HG03039 (cell line): Measurements from ENCODE around the gene OR5H1.
"Not testable (repeated sequence)": the region's sequence is repeated elsewhere in the genome, so short reads cannot be mapped to it uniquely, and the experiment has no call there.

ENCODE experiments used
- ATAC-seq: cut with Tn5 transposase; IDR thresholded peaks from one replicate; pipeline ENCODE4 v1.9.1; 2021; ENCODE audit warnings: mild to moderate bottlenecking, moderate library complexity; ENCODE audit not compliant: unreplicated experiment

The OR5H1 gene

DNA sequence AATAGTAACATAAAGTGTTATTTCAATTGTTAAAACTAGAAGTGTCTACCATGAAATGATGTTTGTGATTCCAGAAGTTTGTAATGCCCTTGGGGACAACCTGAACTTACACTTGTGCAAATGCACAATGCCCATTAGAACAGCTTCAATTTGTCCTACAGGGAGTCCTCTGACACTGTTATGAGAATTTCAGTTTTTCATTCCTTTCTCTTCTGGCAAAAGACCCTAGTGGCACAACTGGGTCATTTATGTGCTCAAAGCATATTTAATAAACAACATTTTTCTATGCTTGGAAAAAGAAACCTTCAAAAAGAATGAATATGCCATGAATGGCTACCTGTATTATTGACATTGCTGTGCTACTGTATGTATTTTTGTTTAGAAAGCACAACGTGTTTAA lies at the start of gene OR5H1:
Gene OR5H1 (plus strand): TSS at position 301 of the 400 bp plus-strand sequence. CDS start 1,977 bp downstream, outside the sequence.
- no peak for ATAC-seq

DNA sequence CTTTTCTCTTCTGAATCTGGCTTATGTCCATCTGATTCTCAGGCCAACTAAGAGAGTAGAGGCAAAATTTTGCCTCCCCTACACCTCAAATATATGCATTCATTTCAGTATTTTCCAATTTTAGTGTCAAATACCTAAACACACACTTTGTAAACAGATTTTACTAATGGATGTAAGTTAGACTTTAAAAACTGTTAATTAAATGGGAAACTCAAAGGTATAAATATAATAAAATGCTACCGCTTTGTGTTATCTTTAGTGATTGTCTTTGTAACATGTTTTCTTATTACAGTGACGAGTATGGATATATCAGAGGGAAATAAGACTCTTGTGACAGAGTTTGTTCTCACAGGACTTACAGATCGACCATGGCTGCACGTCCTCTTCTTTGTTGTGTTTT lies 43.6 kb upstream of the OR5H1 start, which contains the start of gene OR5AC2:
Gene OR5AC2 (plus strand): TSS at position 301 of the 400 bp plus-strand sequence. CDS start 0 bp downstream, at position 301.
- ATAC-seq = no peak

- ATAC-seq = no peak
These were observed 34.6 kb upstream of the OR5H1 start for GRCh38 chr3:98095882-98096281.

GRCh38 chr3:98099848-98100247 lies 30.7 kb upstream of the OR5H1 start:
- no peak for ATAC-seq

DNA sequence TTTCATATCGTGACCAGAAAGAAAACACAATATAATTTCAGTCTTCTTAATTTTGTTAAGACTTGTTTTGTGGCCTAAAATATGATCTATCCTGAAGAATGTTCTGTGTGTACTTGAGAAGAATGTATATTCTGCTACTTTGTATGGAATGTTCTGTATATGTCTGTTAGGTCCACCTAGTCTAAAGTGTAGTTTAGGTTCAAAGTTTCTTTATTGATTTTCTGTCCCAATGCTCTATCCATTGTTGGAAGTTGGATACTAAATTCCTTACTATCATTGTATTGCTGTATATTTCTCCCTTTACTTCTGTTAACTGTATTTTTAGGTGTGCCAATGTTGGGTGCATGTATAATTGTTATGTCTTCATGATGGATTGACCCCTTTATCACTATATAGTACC lies 22.4 kb upstream of the OR5H1 start:
- ATAC-seq = no peak

DNA sequence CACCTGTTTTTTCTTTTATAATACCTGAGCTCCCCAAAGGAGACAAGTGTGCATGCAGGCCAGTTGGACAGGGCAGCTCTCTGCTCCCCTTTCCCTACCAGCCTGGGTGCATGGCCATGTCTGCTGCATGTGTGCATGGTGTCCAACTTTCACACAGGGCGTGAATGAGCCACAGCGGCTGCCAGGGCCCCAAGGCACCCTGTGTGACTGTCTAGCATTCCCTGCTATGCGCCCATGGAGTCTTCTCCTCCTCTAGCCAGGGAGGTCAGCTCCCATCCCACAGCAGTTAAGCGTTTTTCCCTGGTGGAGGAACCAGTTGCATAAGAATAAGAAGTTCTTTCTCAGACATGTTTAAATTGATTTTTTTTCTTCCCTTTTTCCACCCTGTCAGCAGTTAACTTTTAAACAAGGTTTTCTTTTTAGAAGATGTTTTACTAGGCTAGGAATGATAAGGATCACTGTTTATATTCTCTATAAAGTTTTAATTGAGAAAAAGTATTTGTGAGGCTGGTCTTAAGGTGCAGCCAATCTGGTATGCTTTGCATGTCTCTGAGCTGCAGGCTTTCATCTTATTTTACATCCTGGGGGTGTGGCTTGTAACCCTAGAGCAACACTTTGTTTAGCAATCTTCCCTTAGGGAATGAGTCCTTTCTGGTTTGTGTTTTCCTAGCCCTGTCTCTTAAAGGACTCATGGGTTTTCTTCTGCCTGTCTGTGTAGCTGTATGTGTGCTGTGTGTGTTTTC lies 20.5 kb upstream of the OR5H1 start:
- ATAC-seq = no peak

GRCh38 chr3:98110550-98110908 lies 20.0 kb upstream of the OR5H1 start:
- no peak for ATAC-seq

- ATAC-seq = no peak
These were observed 16.3 kb upstream of the OR5H1 start for GRCh38 chr3:98114264-98114663.

DNA sequence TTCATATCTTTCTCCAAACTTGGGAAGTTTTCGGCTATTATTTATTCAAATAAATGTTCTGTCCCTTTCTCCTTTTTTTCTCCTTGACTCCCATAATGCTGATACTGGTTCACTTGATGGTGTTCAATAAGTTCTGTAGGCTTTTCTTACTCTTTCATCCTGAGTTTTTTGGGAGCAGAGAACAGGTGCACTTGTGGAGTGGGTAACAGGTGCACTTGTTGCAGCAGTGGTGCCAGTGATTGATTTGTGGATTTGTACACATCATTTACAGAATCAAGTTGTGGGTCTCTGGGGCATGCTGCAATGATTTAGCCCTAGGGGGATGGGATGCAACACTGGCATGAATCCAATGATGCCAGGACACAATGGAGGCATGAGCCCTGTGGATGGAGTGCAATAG lies 14.8 kb upstream of the OR5H1 start:
- no peak for ATAC-seq

GRCh38 chr3:98136631-98137030 lies 6.1 kb downstream of the OR5H1 start:
- ATAC-seq = no peak

GRCh38 chr3:98137826-98138557 lies 7.5 kb downstream of the OR5H1 start:
- ATAC-seq = not testable (repeated sequence)

DNA sequence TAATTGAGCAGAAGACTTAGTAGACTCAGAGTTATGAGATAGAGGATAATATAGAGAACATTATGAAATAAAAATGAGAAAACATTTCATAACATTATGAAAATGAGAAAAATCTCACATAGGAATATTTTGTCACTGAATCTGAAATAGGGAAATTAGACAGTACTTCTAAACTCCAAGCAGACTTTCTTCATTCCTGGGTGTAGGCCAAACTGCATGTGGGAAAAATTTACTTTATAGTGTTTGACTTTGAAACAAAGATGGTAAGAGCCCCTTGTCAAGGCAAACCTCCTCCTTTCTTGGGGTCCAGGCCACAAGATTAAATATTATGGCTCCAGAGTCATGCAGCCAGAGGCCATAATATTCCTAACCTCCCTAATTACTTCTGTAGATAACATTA lies 10.0 kb downstream of the OR5H1 start:
- no peak for ATAC-seq

DNA sequence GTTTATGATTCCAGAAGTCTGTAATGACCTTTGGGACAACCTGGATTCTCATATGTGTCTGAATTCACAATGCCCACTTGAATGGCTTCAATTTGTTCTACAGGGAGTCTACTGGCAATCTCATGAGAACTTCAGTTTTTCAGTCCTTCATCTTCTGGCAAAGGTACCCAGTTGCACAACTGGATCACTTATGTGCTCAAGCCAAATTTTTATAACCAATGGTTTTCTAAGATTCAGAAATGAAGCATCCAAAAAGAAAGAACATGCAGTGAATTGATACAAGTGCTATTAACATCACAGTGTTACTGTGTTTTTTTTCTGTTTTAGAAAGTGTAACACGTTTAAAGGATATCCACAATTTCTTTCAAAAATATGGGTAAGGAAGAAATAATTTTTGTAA lies 16.7 kb downstream of the OR5H1 start, which contains the start of gene OR5H14:
Gene OR5H14 (plus strand): TSS at position 301 of the 400 bp plus-strand sequence. CDS start 1,907 bp downstream, outside the sequence.
- no peak for ATAC-seq

DNA sequence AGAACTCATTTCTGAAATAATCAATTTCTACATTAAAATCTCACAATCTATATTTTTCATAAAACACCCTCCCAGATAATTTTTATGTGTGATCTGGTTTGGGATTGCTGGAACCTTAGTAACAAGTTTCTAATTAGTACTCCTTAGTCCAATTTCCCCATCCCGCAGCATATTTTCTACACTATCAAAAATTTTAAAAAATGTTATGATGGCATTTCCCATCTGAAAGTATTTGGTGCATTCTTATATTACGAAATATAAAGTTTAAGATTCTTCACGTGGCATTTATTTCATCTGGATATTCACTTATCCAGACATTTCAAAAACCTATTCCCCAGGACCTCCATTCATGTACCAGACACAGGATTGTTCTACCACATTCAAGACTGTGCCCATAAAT lies 18.2 kb downstream of the OR5H1 start:
- ATAC-seq = no peak

DNA sequence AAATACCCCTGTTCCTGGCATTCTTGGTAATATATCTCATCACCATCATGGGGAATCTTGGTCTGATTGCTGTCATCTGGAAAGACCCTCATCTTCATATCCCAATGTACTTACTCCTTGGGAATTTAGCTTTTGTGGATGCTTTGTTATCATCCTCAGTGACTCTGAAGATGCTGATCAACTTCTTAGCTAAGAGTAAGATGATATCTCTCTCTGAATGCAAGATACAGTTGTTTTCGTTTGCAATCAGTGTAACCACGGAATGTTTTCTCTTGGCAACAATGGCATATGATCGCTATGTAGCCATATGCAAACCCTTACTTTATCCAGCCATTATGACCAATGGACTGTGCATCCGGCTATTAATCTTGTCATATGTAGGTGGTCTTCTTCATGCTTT lies 18.9 kb downstream of the OR5H1 start:
- not testable (repeated sequence) for ATAC-seq

GRCh38 chr3:98151241-98151640 lies 20.7 kb downstream of the OR5H1 start:
- no peak for ATAC-seq

- no peak for ATAC-seq
These were observed 35.9 kb downstream of the OR5H1 start, which contains the start of gene OR5H15 for GRCh38 chr3:98166396-98166795. Gene OR5H15 (plus strand): TSS chr3:98166696. CDS start chr3:98168700, 2,004 bp downstream.

- no peak for ATAC-seq
These were observed 40.5 kb downstream of the OR5H1 start for GRCh38 chr3:98171071-98171470.

GRCh38 chr3:98172621-98173020 lies 42.1 kb downstream of the OR5H1 start:
- ATAC-seq = no peak

- ATAC-seq = no peak
These were observed 49.9 kb downstream of the OR5H1 start for GRCh38 chr3:98180319-98180890.

GRCh38 chr3:98182196-98182595 lies 51.7 kb downstream of the OR5H1 start:
- ATAC-seq = no peak

DNA sequence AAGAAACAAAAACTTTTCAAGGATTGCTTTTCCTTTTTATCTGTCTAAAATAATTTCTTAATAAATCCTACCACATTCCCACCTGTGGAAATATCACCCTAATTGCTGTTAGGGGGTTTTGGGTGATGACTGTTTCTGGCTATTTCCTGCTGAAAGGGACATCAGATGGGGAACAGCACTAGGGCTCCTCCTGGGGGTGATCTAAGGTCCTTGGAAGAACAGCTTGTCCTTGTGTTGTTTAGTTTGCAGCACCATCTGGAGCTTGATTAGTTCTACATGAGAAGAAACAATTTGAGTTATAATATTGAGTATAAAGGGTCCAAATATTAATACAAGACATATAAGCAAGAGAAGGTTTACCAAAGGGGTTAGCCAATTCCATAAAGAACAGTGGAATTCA lies 54.7 kb downstream of the OR5H1 start:
- ATAC-seq = no peak
